Natural killer cell (primary cell): ENCODE measurements around the gene IL27RA. TPM values are rescaled to one million over a fixed set of nuclear protein-coding genes. Genes with fewer than 3 reads are reported as not detected.
A peak's percentile ranks its signal among the peaks of the same experiment; 100 is the strongest.

Experiments used
- ATAC-seq, 3 donors: fragments of 150-1000 bp in 2 of 3; fragments of 200-7000 bp in 1 of 3; cut with Tn5 transposase; 1 replicate in 1 of 3; 2 replicates in 2 of 3; pipeline ENCODE4 v1.10.0; 2021; ENCODE audit warnings: mild to moderate bottlenecking in 2 of 3, moderate library complexity in 2 of 3
- DNase-seq, 2 donors: peaks; one replicate each; pipeline versions ENCODE4 v3.0.0 to v3.0.0-alpha.2; 2013 to 2021; ENCODE audit warnings: mixed read lengths in 1 of 2
- H3K27ac ChIP-seq: one replicate; pipeline ENCODE4 v1.5.1; 2013; ENCODE audit warnings: mild to moderate bottlenecking, low read length
- H3K27me3 ChIP-seq: one replicate; pipeline ENCODE4 v1.6.1; 2013; ENCODE audit warnings: low read length; ENCODE audit not compliant: control insufficient read depth, insufficient read depth
- H3K36me3 ChIP-seq: one replicate; pipeline ENCODE4 v1.6.1; 2013; ENCODE audit warnings: low read length; ENCODE audit not compliant: control insufficient read depth, insufficient read depth
- H3K4me1 ChIP-seq: one replicate; pipeline ENCODE4 v1.6.1; 2013; ENCODE audit warnings: low read length; ENCODE audit not compliant: control insufficient read depth, insufficient read depth
- H3K4me3 ChIP-seq: one replicate; pipeline ENCODE4 v1.5.1; 2013; ENCODE audit warnings: low read length
- H3K9me3 ChIP-seq: one replicate; pipeline ENCODE4 v1.6.1; 2013; ENCODE audit warnings: low read length; ENCODE audit not compliant: control insufficient read depth, insufficient read depth
- H3K27ac Mint-ChIP-seq, 2 donors: one replicate each; pipeline ENCODE4 v1.8.0; 2022; ENCODE audit warnings: mild to moderate bottlenecking in 2 of 2, mixed read lengths in 2 of 2, moderate library complexity in 1 of 2
- H3K27me3 Mint-ChIP-seq, 2 donors: one replicate each; pipeline ENCODE4 v1.8.0; 2022; ENCODE audit warnings: low read depth in 2 of 2, mixed read lengths in 2 of 2
- H3K36me3 Mint-ChIP-seq: one replicate; pipeline ENCODE4 v1.8.0; 2022; ENCODE audit warnings: mixed read lengths
- H3K4me1 Mint-ChIP-seq, 2 donors: one replicate each; pipeline ENCODE4 v1.8.0; 2022; ENCODE audit warnings: mixed read lengths in 2 of 2
- H3K4me3 Mint-ChIP-seq: one replicate; pipeline ENCODE4 v1.8.0; 2022; ENCODE audit warnings: mild to moderate bottlenecking, moderate library complexity, mixed read lengths
- H3K9me3 Mint-ChIP-seq, 2 donors: one replicate each; pipeline ENCODE4 v1.8.0; 2022; ENCODE audit warnings: mixed read lengths in 2 of 2
- CTCF ChIP-seq: fragments of 200-600 bp; IDR thresholded peaks from one replicate; pipeline ENCODE4 v1.8.0; 2022; ENCODE audit warnings: antibody characterized with exemption
- WGBS: methylation state at CpG from one replicate; pipeline ENCODE4 v1.1.7; 2013; ENCODE audit warnings: missing lambda C conversion rate; ENCODE audit not compliant: insufficient coverage; 5-methylcytosine and 5-hydroxymethylcytosine counted together
- intact Hi-C: fragments of 100-400 bp; cut with micrococcal nuclease; formaldehyde crosslinking; loops from one replicate; pipeline ENCODE4 v1.14.2; 2022
- total RNA-seq, 4 donors: library from RNA; stranded (reverse); fragments of 120-200 nt in 1 of 4; gene quantifications; one replicate each; pipeline versions ENCODE4 v1.2.3 to v1.2.4, GENCODE V29; 2013 to 2022

Gene IL27RA
- total RNA-seq, 3 donors from 2014 or later (not counting 1 experiment from before 2014, with no cell fraction given), result 38.4 to 61.1 (median 58.0) TPM

GRCh38 chr19:14078411-14078810 lies 46.8 kb downstream of the IL27RA start:
- H3K4me1 ChIP-seq, result peaks cover 38% of the 10 kb centered on the region
- no peaks in the 10 kb centered on the region for H3K9me3 ChIP-seq
- Mint-ChIP-seq H3K36me3 (no peaks in the 10 kb centered on the region), H3K9me3 (no peaks in the 10 kb centered on the region), H3K27ac (no peak overlapping the region), H3K4me1 (peaks cover 20 to 33% of the 10 kb centered on the region in 2 donors), H3K27me3 (no peaks in the 10 kb centered on the region), H3K4me3 (no peak overlapping the region)
- no peaks in the 10 kb centered on the region for H3K27me3 ChIP-seq
- H3K36me3 ChIP-seq, result no peaks in the 10 kb centered on the region
- no peak for ATAC-seq
- no peak overlapping the region for H3K4me3 ChIP-seq
- no peak overlapping the region for H3K27ac ChIP-seq
- intact Hi-C loops, result no loop called here
- no peak for TF ChIP-seq CTCF
- 86% methylated on average over 1 of the region's 2 CpGs for WGBS
- no peak for DNase-seq

GRCh38 chr19:14080887-14081796 lies 49.6 kb downstream of the IL27RA start:
- Histone ChIP-seq H3K4me3 (peak overlapping the region; percentile 49), H3K4me1 (peaks cover 18% of the 10 kb centered on the region), H3K27ac (peak overlapping the region; percentile 78), H3K9me3 (no peaks in the 10 kb centered on the region), H3K36me3 (no peaks in the 10 kb centered on the region), H3K27me3 (no peaks in the 10 kb centered on the region)
- Mint-ChIP-seq H3K4me3 (peak overlapping the region; percentile 97), H3K9me3 (no peaks in the 10 kb centered on the region), H3K27me3 (no peaks in the 10 kb centered on the region), H3K4me1 (peaks cover 6 to 14% of the 10 kb centered on the region in 2 donors), H3K36me3 (no peaks in the 10 kb centered on the region), H3K27ac (peak overlapping the region; percentile 94 to 96)
- peak; percentile 99 to 100 for DNase-seq
- ATAC-seq, result peak; percentile 92 to 97 (median 94)
- WGBS, result under 1% methylated on average over 50 of the region's 50 CpGs
- intact Hi-C loops, result loop anchor here (1.0 to 5.0 kb wide), 4 partner anchors 10 to 74 kb away; partner anchors contain the start of genes ASF1B, PRKACA and RFX1
- TF ChIP-seq CTCF, result no peak

- H3K27me3 ChIP-seq, result no peaks in the 10 kb centered on the region
- WGBS, result 27% methylated on average over 24 of the region's 24 CpGs
- Mint-ChIP-seq H3K27ac (peak overlapping the region; percentile 94 to 96), H3K36me3 (no peaks in the 10 kb centered on the region), H3K27me3 (no peaks in the 10 kb centered on the region), H3K4me3 (peak overlapping the region; percentile 97), H3K9me3 (no peaks in the 10 kb centered on the region), H3K4me1 (peaks cover 6 to 14% of the 10 kb centered on the region in 2 donors)
- intact Hi-C loops, result loop anchor here (1.0 to 5.0 kb wide), 4 partner anchors 9 to 75 kb away; partner anchors contain the start of genes ASF1B, PRKACA and RFX1
- peaks cover 18% of the 10 kb centered on the region for H3K4me1 ChIP-seq
- no peak for TF ChIP-seq CTCF
- H3K36me3 ChIP-seq, result no peaks in the 10 kb centered on the region
- peak overlapping the region; percentile 76 for H3K27ac ChIP-seq
- ATAC-seq (peak in 1 of 3 donors; percentile 24), DNase-seq (peak in 1 of 2 donors; percentile 77)
- H3K9me3 ChIP-seq, result no peaks in the 10 kb centered on the region
- peak overlapping the region; percentile 49 for H3K4me3 ChIP-seq
Observed at GRCh38 chr19:14081797-14082674, 50.5 kb downstream of the IL27RA start.
